AG10803 (cell line): ENCODE results near the gene PDE1A.

Source experiments
- DNase-seq: peaks from one replicate; pipeline ENCODE4 v3.0.0; 2010; ENCODE audit warnings: low read depth
- H3K4me3 ChIP-seq: 2 replicates; pipeline ENCODE4 v1.5.1; 2011; ENCODE audit warnings: mild to moderate bottlenecking, low read length, control low read depth
- TF ChIP-seq, protein P1 (sequence below): conservative IDR thresholded peaks from 2 replicates; pipeline ENCODE4 v1.5.1; 2011; ENCODE audit warnings: mild to moderate bottlenecking, low read length, control low read depth, inconsistent platforms

The PDE1A gene

DNA sequence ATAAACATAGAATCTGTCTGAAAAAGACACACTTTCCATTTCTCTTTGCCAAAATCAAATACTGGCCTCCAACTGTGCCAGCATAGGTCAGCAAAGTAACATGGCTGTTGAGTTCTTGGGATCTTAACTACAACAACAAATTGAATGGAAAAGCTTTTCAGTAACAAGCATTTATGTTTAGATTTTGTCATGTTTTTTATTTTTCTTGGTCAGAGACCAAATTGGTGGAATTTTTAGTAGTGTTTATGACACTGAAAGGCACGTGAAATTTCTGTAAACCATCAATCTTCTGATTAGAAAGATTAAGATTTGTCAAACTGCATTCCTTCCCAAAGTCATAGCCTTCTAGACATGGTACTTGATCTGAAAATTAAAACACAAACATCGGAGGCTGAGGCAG lies 77.6 kb downstream of the PDE1A start:
- TF ChIP-seq, protein P1, sequence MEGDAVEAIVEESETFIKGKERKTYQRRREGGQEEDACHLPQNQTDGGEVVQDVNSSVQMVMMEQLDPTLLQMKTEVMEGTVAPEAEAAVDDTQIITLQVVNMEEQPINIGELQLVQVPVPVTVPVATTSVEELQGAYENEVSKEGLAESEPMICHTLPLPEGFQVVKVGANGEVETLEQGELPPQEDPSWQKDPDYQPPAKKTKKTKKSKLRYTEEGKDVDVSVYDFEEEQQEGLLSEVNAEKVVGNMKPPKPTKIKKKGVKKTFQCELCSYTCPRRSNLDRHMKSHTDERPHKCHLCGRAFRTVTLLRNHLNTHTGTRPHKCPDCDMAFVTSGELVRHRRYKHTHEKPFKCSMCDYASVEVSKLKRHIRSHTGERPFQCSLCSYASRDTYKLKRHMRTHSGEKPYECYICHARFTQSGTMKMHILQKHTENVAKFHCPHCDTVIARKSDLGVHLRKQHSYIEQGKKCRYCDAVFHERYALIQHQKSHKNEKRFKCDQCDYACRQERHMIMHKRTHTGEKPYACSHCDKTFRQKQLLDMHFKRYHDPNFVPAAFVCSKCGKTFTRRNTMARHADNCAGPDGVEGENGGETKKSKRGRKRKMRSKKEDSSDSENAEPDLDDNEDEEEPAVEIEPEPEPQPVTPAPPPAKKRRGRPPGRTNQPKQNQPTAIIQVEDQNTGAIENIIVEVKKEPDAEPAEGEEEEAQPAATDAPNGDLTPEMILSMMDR, result no peak
- no peak for DNase-seq
- H3K4me3 ChIP-seq, result no peak overlapping the region

DNA sequence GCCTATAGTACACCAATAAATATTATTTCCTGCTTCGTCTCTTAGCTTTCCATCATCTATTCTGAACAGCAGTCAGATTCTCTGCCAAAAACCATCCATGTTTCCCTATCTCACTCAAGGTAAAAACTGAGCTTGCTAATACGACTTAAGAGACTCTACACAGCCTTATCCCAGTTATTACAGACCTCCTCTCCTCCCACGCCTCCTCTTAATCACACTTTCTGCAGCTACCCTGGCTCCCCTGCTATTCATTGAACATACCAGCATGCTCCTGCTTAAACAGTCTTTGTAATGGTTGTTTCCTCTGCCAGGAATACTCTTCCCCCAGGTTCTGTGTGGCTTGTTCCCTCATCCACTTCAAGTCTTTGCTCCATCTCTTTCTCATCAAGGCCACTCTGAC lies 81.5 kb downstream of the PDE1A start:
- TF ChIP-seq, protein P1, result no peak
- no peak overlapping the region for H3K4me3 ChIP-seq
- no peak for DNase-seq

DNA sequence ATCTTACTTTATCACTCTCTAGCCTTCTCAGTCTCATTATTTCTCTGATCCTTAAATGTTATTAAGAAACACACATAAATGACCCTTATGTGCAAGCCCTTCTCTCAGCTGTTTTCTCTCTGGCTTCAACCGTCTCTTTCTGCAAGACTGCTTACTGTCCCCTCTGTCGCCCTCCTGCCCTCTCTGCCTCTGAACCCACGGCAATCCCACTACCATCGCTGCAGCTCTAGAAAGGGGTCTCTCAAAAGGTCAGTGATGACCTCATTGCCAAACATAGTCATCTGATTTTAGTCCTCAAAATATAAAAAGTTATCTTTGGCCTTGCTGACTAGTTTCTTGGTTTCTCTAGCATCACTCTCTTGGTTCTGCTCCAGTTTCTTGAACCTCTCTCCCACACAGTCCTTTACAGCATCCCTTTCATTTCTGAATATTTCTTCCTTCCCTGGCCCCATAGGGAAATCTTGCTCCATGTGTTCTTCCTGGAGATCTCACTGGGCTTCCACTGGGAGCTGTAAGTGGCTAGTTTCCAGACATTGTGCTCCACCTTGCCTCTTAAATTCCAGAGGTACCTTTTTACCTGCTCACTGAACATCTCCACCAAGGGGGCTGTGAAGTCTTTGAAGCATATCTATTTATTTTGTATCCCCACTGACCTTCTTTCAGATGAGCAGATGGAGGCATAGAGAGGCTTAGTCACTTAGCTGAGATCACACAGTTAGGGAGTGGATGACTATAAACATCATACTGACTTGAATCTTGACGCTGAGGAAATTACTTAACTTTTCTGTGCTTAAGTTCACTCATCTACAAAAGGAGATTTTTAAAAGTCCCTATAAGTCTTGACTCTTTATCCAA lies 96.2 kb downstream of the PDE1A start:
- TF ChIP-seq, protein P1, result no peak
- no peak overlapping the region for H3K4me3 ChIP-seq
- DNase-seq, result no peak

GRCh38 chr2:182324665-182325064 lies 102.2 kb downstream of the PDE1A start:
- no peak overlapping the region for H3K4me3 ChIP-seq
- TF ChIP-seq, protein P1, result no peak
- DNase-seq, result no peak

DNA sequence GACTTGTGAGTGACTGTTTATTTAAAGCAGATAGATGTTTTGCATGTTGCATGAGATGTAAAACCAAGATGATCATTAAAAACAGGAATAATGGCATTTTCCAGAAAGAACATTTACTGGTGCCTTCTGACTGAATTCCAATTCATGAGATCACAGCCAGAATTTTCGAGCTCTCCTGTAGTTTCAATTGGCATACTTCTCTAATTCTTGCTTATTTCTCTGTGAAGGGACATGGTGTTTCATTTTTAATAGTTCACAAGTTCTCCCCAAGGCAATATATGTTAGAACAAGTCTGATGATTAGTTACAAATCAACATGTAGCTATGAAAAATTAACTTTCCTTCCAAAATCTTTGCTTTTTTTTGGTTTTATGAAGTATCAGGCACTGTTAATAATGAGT lies 105.7 kb downstream of the PDE1A start:
- no peak overlapping the region for H3K4me3 ChIP-seq
- no peak for DNase-seq
- TF ChIP-seq, protein P1, result no peak

DNA sequence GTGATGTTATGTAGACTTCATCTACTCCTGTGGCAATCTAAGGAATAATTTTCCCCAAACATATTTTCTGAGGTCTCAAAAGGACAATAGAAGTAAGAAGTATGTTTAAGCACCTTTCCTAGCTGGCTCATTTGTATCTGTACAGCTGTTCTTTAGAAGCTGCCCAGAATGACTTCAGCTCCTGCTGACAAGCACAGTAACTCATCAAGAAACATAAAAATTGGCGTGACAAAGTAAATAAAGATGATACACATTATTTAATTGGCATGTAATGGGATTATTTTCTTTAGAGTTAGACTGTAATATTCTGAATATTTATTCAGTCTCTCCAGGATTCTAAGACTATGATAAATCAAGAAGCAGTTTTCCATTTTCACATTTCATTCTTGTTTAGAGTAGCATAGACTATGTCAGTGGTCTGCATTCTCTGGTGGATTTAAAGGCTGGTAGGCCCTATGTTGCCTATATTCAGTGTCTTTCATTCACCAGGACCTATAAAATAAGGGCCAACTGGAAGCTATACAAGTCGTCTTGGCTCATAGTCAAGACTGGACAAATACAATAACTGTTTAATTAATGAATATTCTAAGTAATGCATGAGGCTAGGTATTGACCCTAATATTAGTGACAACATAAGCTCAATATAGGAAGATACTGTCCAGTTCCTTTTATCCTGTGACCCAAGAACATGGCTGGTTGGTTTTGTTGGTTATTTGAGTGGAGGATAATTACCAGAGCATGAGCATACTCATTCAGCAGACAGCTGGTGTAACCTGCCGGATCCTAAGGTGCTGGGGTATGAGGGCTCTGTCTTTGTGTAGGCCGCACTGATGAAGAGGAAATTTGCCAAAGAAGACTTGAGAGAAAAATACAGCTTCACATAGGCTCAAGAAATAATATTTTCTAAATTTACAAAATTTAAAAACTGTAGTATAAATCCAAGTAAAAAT lies 107.0 kb downstream of the PDE1A start:
- H3K4me3 ChIP-seq, result no peak overlapping the region
- TF ChIP-seq, protein P1, result no peak
- DNase-seq, result no peak
